GM12878 (cell line): ENCODE data around the gene PTAFR. TPM values are rescaled to one million over a fixed set of nuclear protein-coding genes. Genes with fewer than 3 reads are reported as not detected.
A peak's percentile ranks its signal among the peaks of the same experiment; 100 is the strongest.

Experiments
- BACH1 ChIP-seq: fragments of 450-650 bp; IDR thresholded peaks from 2 replicates; pipeline ENCODE4 v1.6.1; 2017; ENCODE audit warnings: mild to moderate bottlenecking, borderline replicate concordance
- BRCA1 ChIP-seq: IDR thresholded peaks from 2 replicates; pipeline ENCODE4 v1.6.1; 2011; ENCODE audit warnings: low read depth, low read length, improper control_type of control experiment
- CBFB ChIP-seq: IDR thresholded peaks from 2 replicates; pipeline ENCODE4 v1.6.1; 2016; ENCODE audit warnings: antibody characterized with exemption, low read depth
- DPF2 ChIP-seq: fragments of 450-650 bp; IDR thresholded peaks from 2 replicates; pipeline ENCODE4 v1.6.1; 2017; ENCODE audit warnings: mild to moderate bottlenecking
- E2F8 ChIP-seq: fragments of 450-650 bp; IDR thresholded peaks from 2 replicates; pipeline ENCODE4 v1.6.1; 2018; ENCODE audit warnings: mild to moderate bottlenecking, low read depth, moderate library complexity; ENCODE audit not compliant: partially characterized antibody
- EGR1 ChIP-seq, 2 experiments: IDR thresholded peaks; 1 replicate in 1 of 2; 2 replicates in 1 of 2; pipeline ENCODE4 v1.6.1; 2011 to 2012; ENCODE audit warnings: low read depth in 2 of 2, low read length in 2 of 2, borderline replicate concordance in 1 of 2, mild to moderate bottlenecking in 1 of 2, moderate library complexity in 1 of 2
- ETV6 ChIP-seq, 2 experiments: fragments of 450-650 bp in 1 of 2; IDR thresholded peaks in 1 of 2; conservative IDR thresholded peaks in 1 of 2; 2 replicates each; pipeline ENCODE4 v1.6.1; 2014; ENCODE audit warnings: antibody characterized with exemption in 1 of 2, borderline replicate concordance in 1 of 2, low read depth in 1 of 2, mild to moderate bottlenecking in 1 of 2, moderate library complexity in 1 of 2
- GATAD2B ChIP-seq: fragments of 450-650 bp; conservative IDR thresholded peaks from 2 replicates; pipeline ENCODE4 v1.6.1; 2017; ENCODE audit warnings: low read depth, mild to moderate bottlenecking, moderate library complexity
- MEF2B ChIP-seq: fragments of 450-650 bp; IDR thresholded peaks from 2 replicates; pipeline ENCODE4 v1.6.1; 2018; ENCODE audit warnings: mild to moderate bottlenecking, moderate library complexity; ENCODE audit not compliant: partially characterized antibody, poor library complexity, severe bottlenecking
- NR2F1 ChIP-seq: fragments of 450-650 bp; conservative IDR thresholded peaks from 2 replicates; pipeline ENCODE4 v1.6.1; 2017; ENCODE audit warnings: mild to moderate bottlenecking
- POLR2AphosphoS5 ChIP-seq: IDR thresholded peaks from 2 replicates; pipeline ENCODE4 v1.6.1; 2011; ENCODE audit warnings: mild to moderate bottlenecking, low read length, inconsistent platforms
- RAD21 ChIP-seq: IDR thresholded peaks from 2 replicates; pipeline ENCODE4 v1.6.1; 2011; ENCODE audit warnings: mild to moderate bottlenecking, low read depth, low read length, moderate library complexity; ENCODE audit not compliant: insufficient read depth
- TCF12 ChIP-seq: IDR thresholded peaks from 2 replicates; pipeline ENCODE4 v1.6.1; 2011; ENCODE audit warnings: low read depth, mild to moderate bottlenecking, low read length
- WRNIP1 ChIP-seq: IDR thresholded peaks from 2 replicates; pipeline ENCODE4 v1.6.1; 2011; ENCODE audit warnings: low read depth, low read length, improper control_type of control experiment, borderline replicate concordance
- ZNF24 ChIP-seq: fragments of 450-650 bp; IDR thresholded peaks from 2 replicates; pipeline ENCODE4 v1.6.1; 2017; ENCODE audit warnings: antibody characterized with exemption, mild to moderate bottlenecking
- polyA plus RNA-seq, 11 experiments: library from polyadenylated mRNA; depleted of rRNA in 4 of 11; unstranded in 6 of 11; stranded (reverse) in 5 of 11; fragments of >200 nt; fragmentation: Nextera tagmentation in 4 of 11; fragmentation: Illumina TruSeq in 1 of 11; extraction: Ambion mirVana in 4 of 11; extraction: Trizol in 1 of 11; gene quantifications; 1 replicate in 1 of 11; 2 replicates in 10 of 11; pipeline versions ENCODE4 v1.2.1 to v1.2.3, GENCODE V29; 2011 to 2016; ENCODE audit warnings: inconsistent platforms in 2 of 11, missing spikeins in 2 of 11, low read depth in 1 of 11
- total RNA-seq, 4 experiments: library from RNA; depleted of rRNA in 3 of 4; stranded (reverse); fragments of >200 nt in 3 of 4; fragmentation: Illumina TruSeq in 1 of 4; extraction: Trizol in 1 of 4; gene quantifications; 2 replicates each; pipeline versions ENCODE4 v1.2.1 to v1.2.3, GENCODE V29; 2013 to 2021
- TF ChIP-seq, protein P1 (sequence below): fragments of 450-650 bp; IDR thresholded peaks from 2 replicates; pipeline ENCODE4 v1.6.1; 2017; ENCODE audit warnings: mild to moderate bottlenecking, low read depth, inconsistent platforms; ENCODE audit not compliant: poor library complexity, severe bottlenecking
- TF ChIP-seq, protein P2 (sequence below), 3 experiments: IDR thresholded peaks in 2 of 3; conservative IDR thresholded peaks in 1 of 3; 2 replicates each; pipeline ENCODE4 v1.5.1; 2011; ENCODE audit warnings: low read depth in 3 of 3, low read length in 3 of 3, mild to moderate bottlenecking in 3 of 3, control low read depth in 2 of 3, moderate library complexity in 2 of 3, inconsistent platforms in 1 of 3, mixed read lengths in 1 of 3; ENCODE audit not compliant: control insufficient read depth in 2 of 3, insufficient read depth in 1 of 3; ENCODE audit errors: extremely low read depth in 1 of 3

PTAFR gene
- total and polyA plus RNA-seq, 10 of the 15 experiments (the other 5 are each of a cell fraction or from before 2014, with no cell fraction given), result 17.5 to 251 (median 27.7) TPM

- TF ChIP-seq, protein P1, sequence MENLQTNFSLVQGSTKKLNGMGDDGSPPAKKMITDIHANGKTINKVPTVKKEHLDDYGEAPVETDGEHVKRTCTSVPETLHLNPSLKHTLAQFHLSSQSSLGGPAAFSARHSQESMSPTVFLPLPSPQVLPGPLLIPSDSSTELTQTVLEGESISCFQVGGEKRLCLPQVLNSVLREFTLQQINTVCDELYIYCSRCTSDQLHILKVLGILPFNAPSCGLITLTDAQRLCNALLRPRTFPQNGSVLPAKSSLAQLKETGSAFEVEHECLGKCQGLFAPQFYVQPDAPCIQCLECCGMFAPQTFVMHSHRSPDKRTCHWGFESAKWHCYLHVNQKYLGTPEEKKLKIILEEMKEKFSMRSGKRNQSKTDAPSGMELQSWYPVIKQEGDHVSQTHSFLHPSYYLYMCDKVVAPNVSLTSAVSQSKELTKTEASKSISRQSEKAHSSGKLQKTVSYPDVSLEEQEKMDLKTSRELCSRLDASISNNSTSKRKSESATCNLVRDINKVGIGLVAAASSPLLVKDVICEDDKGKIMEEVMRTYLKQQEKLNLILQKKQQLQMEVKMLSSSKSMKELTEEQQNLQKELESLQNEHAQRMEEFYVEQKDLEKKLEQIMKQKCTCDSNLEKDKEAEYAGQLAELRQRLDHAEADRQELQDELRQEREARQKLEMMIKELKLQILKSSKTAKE, result peak; percentile 14
- peak; percentile 70; the same call in 1 of the 2 replicates for TF ChIP-seq WRNIP1
- no peak for TF ChIP-seq BRCA1
- peak; percentile 80 for TF ChIP-seq DPF2
- TF ChIP-seq, protein P2, sequence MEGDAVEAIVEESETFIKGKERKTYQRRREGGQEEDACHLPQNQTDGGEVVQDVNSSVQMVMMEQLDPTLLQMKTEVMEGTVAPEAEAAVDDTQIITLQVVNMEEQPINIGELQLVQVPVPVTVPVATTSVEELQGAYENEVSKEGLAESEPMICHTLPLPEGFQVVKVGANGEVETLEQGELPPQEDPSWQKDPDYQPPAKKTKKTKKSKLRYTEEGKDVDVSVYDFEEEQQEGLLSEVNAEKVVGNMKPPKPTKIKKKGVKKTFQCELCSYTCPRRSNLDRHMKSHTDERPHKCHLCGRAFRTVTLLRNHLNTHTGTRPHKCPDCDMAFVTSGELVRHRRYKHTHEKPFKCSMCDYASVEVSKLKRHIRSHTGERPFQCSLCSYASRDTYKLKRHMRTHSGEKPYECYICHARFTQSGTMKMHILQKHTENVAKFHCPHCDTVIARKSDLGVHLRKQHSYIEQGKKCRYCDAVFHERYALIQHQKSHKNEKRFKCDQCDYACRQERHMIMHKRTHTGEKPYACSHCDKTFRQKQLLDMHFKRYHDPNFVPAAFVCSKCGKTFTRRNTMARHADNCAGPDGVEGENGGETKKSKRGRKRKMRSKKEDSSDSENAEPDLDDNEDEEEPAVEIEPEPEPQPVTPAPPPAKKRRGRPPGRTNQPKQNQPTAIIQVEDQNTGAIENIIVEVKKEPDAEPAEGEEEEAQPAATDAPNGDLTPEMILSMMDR (IDR thresholded peaks at IDR 0.05 in 2 of 3, conservative IDR thresholded peaks at IDR 0.05 in 1 of 3; ENCODE audit: control insufficient read depth in 2 of 3, extremely low read depth in 1 of 3, insufficient read depth in 1 of 3, low read depth in 3 of 3, low read length in 3 of 3), result peak in 2 of 3 experiments; percentile 3 to 11; a peak in 2 of 6 replicates
- TF ChIP-seq POLR2AphosphoS5, result peak; percentile 25; the same call in 1 of the 2 replicates
- TF ChIP-seq E2F8, result no peak
- peak; percentile 66 for TF ChIP-seq NR2F1
- peak; percentile 87 for TF ChIP-seq GATAD2B
- TF ChIP-seq BACH1, result peak; percentile 58
- 0 out of 2 replicates have a peak, but pooled peaks have one; percentile 22 for TF ChIP-seq ZNF24
- peak; percentile 100 for TF ChIP-seq MEF2B
- TF ChIP-seq RAD21, result 0 out of 2 replicates have a peak, but pooled peaks have one; percentile 15
- peak in 1 of 2 experiments; percentile 69; a peak in 2 of 4 replicates for TF ChIP-seq ETV6 (conservative IDR thresholded peaks at IDR 0.05 in 1 of 2, IDR thresholded peaks at IDR 0.05 in 1 of 2; ENCODE audit: borderline replicate concordance in 1 of 2, low read depth in 1 of 2)
- peak in 1 of 2 experiments; percentile 52; a peak in 1 of 3 replicates for TF ChIP-seq EGR1 (IDR thresholded peaks at IDR 0.05; ENCODE audit: borderline replicate concordance in 1 of 2, low read depth in 2 of 2, low read length in 2 of 2)
- no peak for TF ChIP-seq CBFB
- TF ChIP-seq TCF12, result peak; percentile 75
These were observed at the start of gene PTAFR (continued) for GRCh38 chr1:28176492-28177470.
